Sigmoid colon (tissue), 4 donors: ENCODE data around the gene KCNQ4.

Experiments used
- EP300 ChIP-seq, 4 donors: sonication (generic); formaldehyde crosslinking; IDR thresholded peaks; one replicate each; pipeline ENCODE4 v1.6.1; 2017; ENCODE audit warnings: antibody characterized with exemption in 4 of 4
- POLR2A ChIP-seq, 2 donors: fragments of 450-650 bp; IDR thresholded peaks; one replicate each; pipeline ENCODE4 v1.6.1; 2016; ENCODE audit warnings: antibody characterized with exemption in 2 of 2, mild to moderate bottlenecking in 2 of 2, moderate library complexity in 2 of 2
- POLR2AphosphoS5 ChIP-seq, 4 donors: sonication (generic); formaldehyde crosslinking; IDR thresholded peaks; one replicate each; pipeline ENCODE4 v1.6.1; 2017; ENCODE audit warnings: antibody characterized with exemption in 4 of 4
- TF ChIP-seq, protein P1 (sequence below), 4 experiments: fragments of 450-650 bp in 3 of 4; fragments of 200-600 bp in 1 of 4; IDR thresholded peaks; one replicate each; pipeline ENCODE4 v1.5.1; 2016 to 2019; ENCODE audit warnings: antibody characterized with exemption in 4 of 4, mild to moderate bottlenecking in 3 of 4, moderate library complexity in 2 of 4

GRCh38 chr1:40803902-40804301 is 20.3 kb downstream of the KCNQ4 start:
- TF ChIP-seq, protein P1, sequence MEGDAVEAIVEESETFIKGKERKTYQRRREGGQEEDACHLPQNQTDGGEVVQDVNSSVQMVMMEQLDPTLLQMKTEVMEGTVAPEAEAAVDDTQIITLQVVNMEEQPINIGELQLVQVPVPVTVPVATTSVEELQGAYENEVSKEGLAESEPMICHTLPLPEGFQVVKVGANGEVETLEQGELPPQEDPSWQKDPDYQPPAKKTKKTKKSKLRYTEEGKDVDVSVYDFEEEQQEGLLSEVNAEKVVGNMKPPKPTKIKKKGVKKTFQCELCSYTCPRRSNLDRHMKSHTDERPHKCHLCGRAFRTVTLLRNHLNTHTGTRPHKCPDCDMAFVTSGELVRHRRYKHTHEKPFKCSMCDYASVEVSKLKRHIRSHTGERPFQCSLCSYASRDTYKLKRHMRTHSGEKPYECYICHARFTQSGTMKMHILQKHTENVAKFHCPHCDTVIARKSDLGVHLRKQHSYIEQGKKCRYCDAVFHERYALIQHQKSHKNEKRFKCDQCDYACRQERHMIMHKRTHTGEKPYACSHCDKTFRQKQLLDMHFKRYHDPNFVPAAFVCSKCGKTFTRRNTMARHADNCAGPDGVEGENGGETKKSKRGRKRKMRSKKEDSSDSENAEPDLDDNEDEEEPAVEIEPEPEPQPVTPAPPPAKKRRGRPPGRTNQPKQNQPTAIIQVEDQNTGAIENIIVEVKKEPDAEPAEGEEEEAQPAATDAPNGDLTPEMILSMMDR (IDR thresholded peaks at IDR 0.05), result no peak
- TF ChIP-seq POLR2A (IDR thresholded peaks at IDR 0.05), result no peak
- TF ChIP-seq POLR2AphosphoS5 (IDR thresholded peaks at IDR 0.05), result no peak
- no peak for TF ChIP-seq EP300 (IDR thresholded peaks at IDR 0.05)
